Adrenal gland (tissue), 12 donors: ENCODE measurements around the gene BPHL. TPM values are rescaled to one million over a fixed set of nuclear protein-coding genes. Genes with fewer than 3 reads are reported as not detected.
"Not testable (repeated sequence)": the region's sequence is repeated elsewhere in the genome, so short reads cannot be mapped to it uniquely, and the experiment has no call there.

Experiments
- DNase-seq, 7 donors: peaks; one replicate each; pipeline ENCODE4 v3.0.0-alpha.2; 2019 to 2020
- H3K27ac ChIP-seq, 5 donors: fragments of 200-600 bp; sonication (generic) in 4 of 5; 1 replicate in 3 of 5; 2 replicates in 2 of 5; pipeline versions ENCODE4 v1.5.1 to v1.8.0; 2016 to 2020; ENCODE audit warnings: mild to moderate bottlenecking in 1 of 5
- H3K27me3 ChIP-seq: fragments of 200-600 bp; 2 replicates; pipeline ENCODE4 v1.8.0; 2021
- H3K36me3 ChIP-seq, 2 donors: fragments of 200-600 bp; replicated peaks in 1 of 2; 1 replicate in 1 of 2; 2 replicates in 1 of 2; pipeline versions ENCODE4 v1.5.1 to v1.8.0; 2018 to 2022
- H3K4me1 ChIP-seq, 2 donors: fragments of 200-600 bp; replicated peaks in 1 of 2; 1 replicate in 1 of 2; 2 replicates in 1 of 2; pipeline versions ENCODE4 v1.5.1 to v1.8.0; 2018 to 2021
- H3K4me3 ChIP-seq, 4 donors: fragments of 200-600 bp; sonication (generic) in 3 of 4; one replicate each; pipeline ENCODE4 v1.5.1; 2016 to 2018
- H3K9me3 ChIP-seq, 3 donors: fragments of 200-600 bp; sonication (generic) in 1 of 3; replicated peaks in 1 of 3; 1 replicate in 2 of 3; 2 replicates in 1 of 3; pipeline versions ENCODE4 v1.5.1 to v1.8.0; 2016 to 2021
- CTCF ChIP-seq, 6 experiments: fragments of 450-650 bp in 4 of 6; fragments of 200-600 bp in 2 of 6; sonication (generic) in 1 of 6; IDR thresholded peaks; 1 replicate in 5 of 6; 2 replicates in 1 of 6; pipeline versions ENCODE4 v1.5.1 to v1.8.0; 2016 to 2021; ENCODE audit warnings: antibody characterized with exemption in 6 of 6, mild to moderate bottlenecking in 2 of 6, moderate library complexity in 1 of 6
- POLR2A ChIP-seq, 2 donors: fragments of 450-650 bp; IDR thresholded peaks; one replicate each; pipeline ENCODE4 v1.6.1; 2017; ENCODE audit warnings: antibody characterized with exemption in 2 of 2, mild to moderate bottlenecking in 2 of 2, moderate library complexity in 1 of 2
- WGBS, 4 donors: extraction: QIAGEN DNeasy Blood & Tissue Kit in 2 of 4; methylation state at CpG; one replicate each; pipeline versions ENCODE4 v1.1.5 to v1.1.7; 2013 to 2017; 5-methylcytosine and 5-hydroxymethylcytosine counted together
- intact Hi-C, 2 donors: fragments of 100-400 bp; cut with DNase I; formaldehyde crosslinking; loops; one replicate each; pipeline versions ENCODE4 v1.14.1 to v1.15.0; 2022 to 2023
- polyA plus RNA-seq, 3 donors: library from polyadenylated mRNA; stranded (reverse); fragments of 200-250 nt in 2 of 3; fragments of 350-450 nt in 1 of 3; fragmentation: Illumina TruSeq in 1 of 3; extraction: RNeasy Lipid Tissue Mini Kit (QIAGEN cat#74804) in 1 of 3; gene quantifications; one replicate each; pipeline ENCODE4 v1.2.3, GENCODE V29; 2013 to 2014
- total RNA-seq, 9 donors: library from RNA; depleted of rRNA in 4 of 9; stranded (reverse); fragments of >200 nt in 4 of 9; fragments of 120-200 nt in 1 of 9; fragmentation: NEBNext Ultra II Directional in 1 of 9; extraction: Animal tissue kit (Norgen Biotek cat#: 25700) in 1 of 9; gene quantifications; one replicate each; pipeline versions ENCODE4 v1.1.0 to v1.2.4, GENCODE V29; 2013 to 2023
- donor health status: healthy with polysubstance abuse.
- donor health status: Bipolar disorder and iron deficiency.
- donor health status: DM: yes; HTN: yes; CAD: no.
- donor health status: DM: no; HTN: no; CAD: no.
- donor health status: DM: no; HTN: no; CAD: no.
- donor health status: DM: yes; HTN: yes; CAD: no.

Gene BPHL
- total and polyA plus RNA-seq, 12 donors: 17.2 to 58.1 (median 25.3) TPM

- H3K36me3 ChIP-seq, H3K27me3 ChIP-seq, H3K27ac ChIP-seq, H3K9me3 ChIP-seq, intact Hi-C loops, H3K4me3 ChIP-seq, H3K4me1 ChIP-seq, DNase-seq: not testable (repeated sequence)
- 85 to 100% (median 93%) methylated on average over 10 to 24 of the region's 24 CpGs for WGBS, 4 donors
Measured at GRCh38 chr6:3170676-3171075, 52.2 kb downstream of the BPHL start.

DNA sequence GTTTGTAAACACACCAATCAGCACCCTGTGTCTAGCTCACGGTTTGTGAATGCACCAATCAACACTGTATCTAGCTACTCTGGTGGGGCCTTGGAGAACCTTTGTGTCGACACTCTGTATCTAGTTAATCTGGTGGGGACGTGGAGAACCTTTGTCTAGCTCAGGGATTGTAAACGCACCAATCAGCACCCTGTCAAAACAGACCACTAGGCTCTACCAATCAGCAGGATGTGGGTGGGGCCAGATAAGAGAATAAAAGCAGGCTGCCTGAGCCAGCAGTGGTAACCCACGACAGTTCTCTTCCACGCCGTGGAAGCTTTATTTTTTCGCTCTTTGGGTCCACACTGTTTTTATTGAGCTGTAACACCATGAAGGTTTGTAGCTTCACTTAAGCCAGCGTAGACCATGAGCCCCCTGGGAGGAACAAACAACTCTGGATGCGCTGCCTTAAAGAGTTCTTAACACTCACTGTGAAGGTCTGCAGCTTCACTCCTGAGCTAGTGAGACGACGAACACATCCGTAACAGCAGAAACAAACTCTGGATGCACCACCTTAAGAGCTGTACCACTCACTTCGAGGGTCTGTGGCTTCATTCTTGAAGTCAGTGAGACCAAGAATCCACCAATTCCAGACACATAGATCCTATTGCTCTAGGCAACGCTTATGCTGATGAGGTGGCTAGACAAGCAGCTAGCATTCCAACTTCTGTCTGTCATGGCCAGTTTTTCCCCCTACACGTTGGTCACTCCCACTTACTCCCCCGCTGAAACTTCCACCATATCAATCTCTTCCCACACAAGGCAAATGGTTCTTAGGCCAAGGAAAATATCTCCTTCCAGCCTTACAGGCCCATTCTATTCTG is 53.0 kb downstream of the BPHL start:
- H3K4me3 ChIP-seq, H3K27ac ChIP-seq, intact Hi-C loops, H3K9me3 ChIP-seq, DNase-seq, H3K36me3 ChIP-seq, H3K4me1 ChIP-seq, H3K27me3 ChIP-seq: not testable (repeated sequence)
- WGBS, 4 donors: 79 to 90% (median 89%) methylated on average over 17 of the region's 17 CpGs

DNA sequence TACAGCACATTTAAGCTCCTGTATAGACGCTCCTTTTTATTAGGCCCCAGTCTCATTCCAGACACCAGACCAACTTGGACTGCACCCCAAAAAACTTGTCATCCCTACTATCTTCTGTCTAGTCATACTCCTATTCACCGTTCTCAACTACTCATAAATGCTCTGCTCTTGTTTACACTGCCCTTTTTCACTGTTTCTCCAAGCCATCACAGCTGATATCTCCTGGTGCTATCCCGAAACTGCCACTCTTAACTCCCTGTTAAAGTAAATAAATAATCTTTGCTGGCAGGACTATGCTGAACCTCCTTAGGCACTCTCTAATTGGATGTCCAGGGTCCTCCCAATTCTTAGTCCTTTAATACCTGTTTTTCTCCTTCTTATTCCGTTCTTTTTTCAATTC is 54.3 kb downstream of the BPHL start:
- WGBS, 4 donors: 88 to 91% (median 90%) methylated on average over 4 of the region's 4 CpGs
- intact Hi-C loops: not testable (repeated sequence)

DNA sequence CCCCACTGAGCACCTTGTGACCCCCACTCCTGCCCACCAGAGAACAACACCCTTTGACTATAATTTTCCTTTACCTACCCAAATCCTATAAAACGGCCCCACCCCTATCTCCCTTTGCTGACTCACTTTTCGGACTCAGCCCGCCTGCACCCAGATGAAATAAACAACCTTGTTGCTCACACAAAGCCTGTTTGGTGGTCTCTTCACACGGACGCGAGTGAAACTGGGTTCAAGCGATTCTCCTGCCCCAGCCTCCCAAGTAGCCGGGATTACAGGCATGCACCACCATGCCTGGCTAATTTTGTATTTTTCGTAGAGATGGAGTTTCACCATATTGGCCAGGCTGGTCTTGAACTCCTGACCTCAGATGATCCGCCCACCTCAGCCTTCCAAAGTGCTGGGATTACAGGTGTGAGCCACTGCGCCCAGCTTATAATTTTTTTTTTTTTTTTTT is 55.2 kb downstream of the BPHL start:
- 86 to 95% (median 91%) methylated on average over 11 of the region's 11 CpGs for WGBS, 4 donors
- H3K9me3 ChIP-seq, H3K4me3 ChIP-seq, intact Hi-C loops, H3K4me1 ChIP-seq, H3K27me3 ChIP-seq, H3K36me3 ChIP-seq, DNase-seq, H3K27ac ChIP-seq: not testable (repeated sequence)

More for the DNA sequence above, 54.3 kb downstream of the BPHL start:
- not testable (repeated sequence) for H3K27me3 ChIP-seq, H3K36me3 ChIP-seq, H3K4me3 ChIP-seq, H3K27ac ChIP-seq, DNase-seq, H3K9me3 ChIP-seq, H3K4me1 ChIP-seq

DNA sequence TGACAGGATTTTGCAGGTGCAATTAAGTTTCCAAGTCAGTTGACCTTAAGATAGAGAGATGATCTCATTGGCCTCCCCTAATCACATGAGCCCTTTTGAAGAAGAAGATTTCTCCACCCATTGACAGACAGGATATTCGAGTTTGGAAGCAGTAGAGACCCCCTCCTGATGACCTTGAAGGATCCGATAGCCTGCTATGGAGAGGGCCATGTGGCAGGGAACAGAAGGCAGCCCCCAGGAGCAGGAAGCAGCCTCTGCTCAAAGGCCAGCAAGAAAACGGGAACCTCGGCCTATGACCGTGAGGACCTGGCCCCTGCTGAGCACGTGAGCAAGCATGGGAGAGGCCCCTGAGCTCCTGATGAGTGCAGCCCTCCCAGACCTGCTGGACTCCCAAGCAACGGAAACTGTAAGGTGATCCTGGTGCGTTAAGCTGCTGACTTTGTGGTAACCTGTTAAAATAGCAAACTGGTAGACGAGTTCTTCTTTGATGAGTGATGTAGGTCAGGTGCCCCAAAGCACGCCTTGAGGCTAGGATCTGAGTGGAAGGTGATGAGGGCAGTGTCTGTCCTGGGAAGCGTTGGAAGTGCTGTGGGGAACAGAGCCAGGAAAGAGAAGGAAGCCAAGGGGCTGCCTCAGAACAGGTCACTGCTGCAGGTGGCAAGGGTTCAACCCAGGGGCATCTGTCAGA is 57.3 kb downstream of the BPHL start:
- H3K4me3 ChIP-seq: no peak overlapping the region
- no peak for DNase-seq
- no peak for TF ChIP-seq CTCF (IDR thresholded peaks at IDR 0.05)
- no peak for TF ChIP-seq POLR2A (IDR thresholded peaks at IDR 0.05)
- no peaks in the 10 kb centered on the region for H3K27me3 ChIP-seq
- intact Hi-C loops: no loop called here
- H3K9me3 ChIP-seq: no peaks in the 10 kb centered on the region
- H3K27ac ChIP-seq: no peak overlapping the region
- no peaks in the 10 kb centered on the region for H3K36me3 ChIP-seq
- no peaks in the 10 kb centered on the region for H3K4me1 ChIP-seq
- 74 to 83% (median 76%) methylated on average over 7 to 11 of the region's 11 CpGs for WGBS, 4 donors

DNA sequence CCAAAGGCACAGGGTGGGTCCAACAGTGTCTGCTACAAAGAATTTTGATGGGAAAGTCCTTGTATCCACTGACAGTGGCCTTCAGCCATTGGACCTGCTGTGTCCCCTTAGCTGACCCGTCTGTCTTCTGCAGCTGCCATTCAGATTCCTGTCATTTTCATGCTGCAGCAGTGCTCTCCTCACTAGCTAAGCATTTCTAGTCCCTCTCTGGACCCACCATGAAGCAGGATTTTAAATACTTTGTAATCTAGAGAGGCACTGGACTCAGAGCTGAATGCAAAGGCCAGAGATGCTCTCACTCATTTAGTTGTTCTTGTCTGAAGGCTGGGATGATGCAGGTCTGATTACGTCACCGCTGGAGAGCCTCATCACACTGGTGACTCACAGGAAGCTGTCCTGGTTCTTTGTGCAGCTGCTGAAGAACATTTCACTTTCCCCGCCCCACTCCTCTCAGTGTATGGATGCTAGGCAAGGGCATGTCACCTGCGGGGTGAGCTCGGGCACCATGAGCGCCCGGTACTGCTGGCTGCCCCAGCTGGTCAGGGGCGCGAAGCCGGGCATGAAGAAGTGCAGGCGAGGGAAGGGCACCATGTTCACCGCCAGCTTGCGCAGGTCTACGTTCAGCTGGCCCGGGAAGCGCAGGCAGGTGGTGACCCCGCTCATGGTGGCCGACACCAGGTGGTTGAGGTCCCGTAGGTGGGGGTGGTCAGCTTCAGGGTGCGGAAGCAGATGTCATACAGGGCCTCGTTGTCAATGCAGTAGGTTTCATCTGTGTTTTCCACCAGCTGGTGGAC is 58.2 kb downstream of the BPHL start:
- H3K36me3 ChIP-seq: no peaks in the 10 kb centered on the region
- TF ChIP-seq POLR2A (IDR thresholded peaks at IDR 0.05) (no peak), CTCF (IDR thresholded peaks at IDR 0.05) (no peak)
- H3K27ac ChIP-seq: no peak overlapping the region
- intact Hi-C loops: no loop called here
- no peaks in the 10 kb centered on the region for H3K4me1 ChIP-seq
- DNase-seq: peak; percentile 45 to 87 (median 61)
- no peaks in the 10 kb centered on the region for H3K27me3 ChIP-seq
- no peaks in the 10 kb centered on the region for H3K9me3 ChIP-seq
- WGBS, 4 donors: 66 to 85% (median 82%) methylated on average over 12 to 22 of the region's 22 CpGs
- no peak overlapping the region for H3K4me3 ChIP-seq

GRCh38 chr6:3178666-3179065 is 60.2 kb downstream of the BPHL start:
- H3K27me3 ChIP-seq, DNase-seq, intact Hi-C loops, H3K4me1 ChIP-seq, H3K4me3 ChIP-seq, H3K36me3 ChIP-seq, H3K9me3 ChIP-seq, H3K27ac ChIP-seq: not testable (repeated sequence)
- 49 to 75% (median 58%) methylated on average over 2 to 8 of the region's 8 CpGs for WGBS, 4 donors

- H3K4me3 ChIP-seq, H3K9me3 ChIP-seq, H3K4me1 ChIP-seq, intact Hi-C loops, H3K36me3 ChIP-seq, DNase-seq, H3K27me3 ChIP-seq, H3K27ac ChIP-seq: not testable (repeated sequence)
- WGBS, 4 donors: 37 to 81% (median 50%) methylated on average over 4 to 5 of the region's 8 CpGs; no CpG with 5 or more reads in 1 of the 4 donors
Measured at GRCh38 chr6:3179945-3180344, 61.4 kb downstream of the BPHL start.
